ENCODE data around the gene MPO.

Gene MPO

DNA sequence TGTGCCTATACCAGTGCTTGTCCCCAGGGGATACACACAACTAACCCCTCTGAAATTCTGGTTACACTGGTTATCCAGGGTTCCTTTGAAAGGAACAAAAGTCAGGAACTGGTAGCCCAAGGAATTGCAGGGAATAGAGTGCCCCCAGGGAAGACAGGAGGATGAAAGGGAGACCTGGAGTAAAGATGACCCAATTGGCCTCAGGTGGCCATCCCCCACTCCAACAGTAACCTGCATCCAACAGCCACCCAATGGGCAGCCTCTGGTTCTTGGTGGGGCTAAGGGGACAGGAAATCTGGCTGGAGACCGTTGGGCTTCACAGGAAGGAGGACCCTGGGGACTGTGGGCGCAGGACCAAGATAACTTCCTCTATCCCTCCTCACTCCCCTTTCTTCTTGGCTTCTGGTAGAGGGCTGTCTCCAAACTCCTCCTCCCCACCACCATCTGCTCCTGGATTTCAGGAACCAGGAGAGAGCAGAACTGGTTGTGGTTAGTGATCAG lies 826 bp upstream of the MPO start:
- no peak overlapping the region for H3K4me3 ChIP-seq (ENCODE audit: low read depth, low read length)
- TF ChIP-seq, protein P1, sequence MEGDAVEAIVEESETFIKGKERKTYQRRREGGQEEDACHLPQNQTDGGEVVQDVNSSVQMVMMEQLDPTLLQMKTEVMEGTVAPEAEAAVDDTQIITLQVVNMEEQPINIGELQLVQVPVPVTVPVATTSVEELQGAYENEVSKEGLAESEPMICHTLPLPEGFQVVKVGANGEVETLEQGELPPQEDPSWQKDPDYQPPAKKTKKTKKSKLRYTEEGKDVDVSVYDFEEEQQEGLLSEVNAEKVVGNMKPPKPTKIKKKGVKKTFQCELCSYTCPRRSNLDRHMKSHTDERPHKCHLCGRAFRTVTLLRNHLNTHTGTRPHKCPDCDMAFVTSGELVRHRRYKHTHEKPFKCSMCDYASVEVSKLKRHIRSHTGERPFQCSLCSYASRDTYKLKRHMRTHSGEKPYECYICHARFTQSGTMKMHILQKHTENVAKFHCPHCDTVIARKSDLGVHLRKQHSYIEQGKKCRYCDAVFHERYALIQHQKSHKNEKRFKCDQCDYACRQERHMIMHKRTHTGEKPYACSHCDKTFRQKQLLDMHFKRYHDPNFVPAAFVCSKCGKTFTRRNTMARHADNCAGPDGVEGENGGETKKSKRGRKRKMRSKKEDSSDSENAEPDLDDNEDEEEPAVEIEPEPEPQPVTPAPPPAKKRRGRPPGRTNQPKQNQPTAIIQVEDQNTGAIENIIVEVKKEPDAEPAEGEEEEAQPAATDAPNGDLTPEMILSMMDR (IDR thresholded peaks at IDR 0.05; ENCODE audit: low read depth, low read length), result no peak

DNA sequence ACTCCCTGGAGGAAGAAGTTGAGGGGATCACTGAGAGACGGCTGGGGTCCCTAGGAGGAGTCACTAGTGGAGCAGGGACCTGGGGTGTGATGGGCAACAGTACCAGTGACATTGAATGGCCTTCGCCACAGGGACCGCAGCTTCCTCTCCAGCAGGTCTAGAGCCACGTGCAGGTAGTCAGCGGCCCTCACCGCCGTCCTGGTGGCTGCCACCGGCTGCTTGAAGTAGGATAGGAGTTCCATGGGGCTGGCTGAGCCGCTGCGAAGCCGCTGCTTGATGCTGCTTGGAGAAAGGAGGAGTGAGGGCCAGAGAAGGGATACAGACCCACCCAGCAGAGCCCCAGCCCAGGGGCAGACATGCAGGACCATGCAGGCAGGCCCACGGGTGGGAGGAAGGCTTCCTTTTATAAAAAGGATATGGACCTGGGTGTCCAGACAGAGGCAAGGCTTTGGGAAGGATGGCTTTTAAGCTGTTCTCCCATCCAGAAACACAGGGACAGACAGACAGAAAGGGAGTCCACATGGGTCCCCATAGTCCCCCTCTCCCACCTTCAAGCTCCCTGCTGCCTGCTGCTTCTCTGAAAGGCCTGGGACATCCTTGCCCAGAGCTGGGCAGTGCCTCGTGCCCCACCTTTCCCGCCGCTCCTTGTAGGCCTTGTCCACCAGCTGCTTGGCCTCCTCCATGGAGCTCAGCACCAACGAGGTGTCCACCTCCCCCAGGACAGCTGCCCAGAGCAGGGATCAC lies 827 bp downstream of the MPO start:
- TF ChIP-seq, protein P1 (IDR thresholded peaks at IDR 0.05; ENCODE audit: low read depth, low read length), result no peak
- no peak overlapping the region for H3K4me3 ChIP-seq (ENCODE audit: low read depth, low read length)

DNA sequence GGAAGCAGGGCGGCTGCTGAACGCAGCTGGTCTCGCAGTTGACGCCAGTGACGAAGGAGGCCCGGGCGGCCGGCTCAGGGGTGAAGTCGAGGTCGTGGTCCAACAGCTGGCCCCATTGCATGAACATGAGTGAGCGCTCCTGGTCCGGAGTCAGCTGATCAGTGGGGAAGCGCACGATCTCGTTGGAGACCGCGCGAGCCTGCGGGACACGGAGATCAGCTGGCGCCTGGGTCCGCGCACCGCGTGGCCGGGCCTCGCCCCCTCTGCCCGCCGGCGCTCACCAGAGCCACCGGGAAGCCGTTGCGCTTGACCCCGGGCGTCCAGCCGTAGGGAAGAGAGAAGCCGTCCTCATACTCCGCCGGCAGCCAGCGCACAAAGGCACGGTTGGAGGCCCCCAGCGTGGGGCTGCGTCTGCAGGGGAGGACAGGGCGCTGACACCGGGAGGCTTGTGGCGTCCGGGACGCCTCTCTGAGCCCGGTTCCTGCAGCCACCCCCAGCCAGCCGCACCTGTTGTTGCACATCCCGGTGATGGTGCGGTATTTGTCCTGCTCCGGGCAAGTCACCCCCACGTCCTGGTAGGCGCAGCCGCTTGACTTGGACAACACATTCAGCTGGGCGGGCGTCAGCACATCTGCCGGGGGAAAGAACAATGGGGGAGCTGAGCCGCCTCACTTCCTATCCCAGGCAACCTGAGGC lies 1.6 kb downstream of the MPO start:
- TF ChIP-seq, protein P1 (IDR thresholded peaks at IDR 0.05; ENCODE audit: low read depth, low read length), result no peak
- H3K4me3 ChIP-seq (ENCODE audit: low read depth, low read length), result no peak overlapping the region

DNA sequence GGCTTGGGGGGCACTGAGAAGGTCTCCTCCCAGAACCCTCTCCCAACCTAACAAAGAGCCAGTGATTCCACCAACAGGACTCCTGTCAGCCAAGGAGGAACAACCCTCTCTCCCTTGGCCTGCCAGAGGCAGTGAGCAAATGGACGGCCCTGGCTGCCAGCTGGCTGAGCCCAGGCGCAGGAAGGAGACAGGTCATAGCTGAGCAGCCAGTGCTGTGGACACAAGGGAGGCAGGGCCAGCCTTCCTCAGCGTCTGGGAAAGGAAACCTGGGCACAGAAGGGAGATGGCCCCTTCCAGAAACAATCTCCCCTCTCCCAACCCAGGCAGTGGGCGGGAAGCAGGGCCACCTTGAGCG lies 2.1 kb downstream of the MPO start:
- TF ChIP-seq, protein P1 (IDR thresholded peaks at IDR 0.05; ENCODE audit: low read depth, low read length), result no peak

DNA sequence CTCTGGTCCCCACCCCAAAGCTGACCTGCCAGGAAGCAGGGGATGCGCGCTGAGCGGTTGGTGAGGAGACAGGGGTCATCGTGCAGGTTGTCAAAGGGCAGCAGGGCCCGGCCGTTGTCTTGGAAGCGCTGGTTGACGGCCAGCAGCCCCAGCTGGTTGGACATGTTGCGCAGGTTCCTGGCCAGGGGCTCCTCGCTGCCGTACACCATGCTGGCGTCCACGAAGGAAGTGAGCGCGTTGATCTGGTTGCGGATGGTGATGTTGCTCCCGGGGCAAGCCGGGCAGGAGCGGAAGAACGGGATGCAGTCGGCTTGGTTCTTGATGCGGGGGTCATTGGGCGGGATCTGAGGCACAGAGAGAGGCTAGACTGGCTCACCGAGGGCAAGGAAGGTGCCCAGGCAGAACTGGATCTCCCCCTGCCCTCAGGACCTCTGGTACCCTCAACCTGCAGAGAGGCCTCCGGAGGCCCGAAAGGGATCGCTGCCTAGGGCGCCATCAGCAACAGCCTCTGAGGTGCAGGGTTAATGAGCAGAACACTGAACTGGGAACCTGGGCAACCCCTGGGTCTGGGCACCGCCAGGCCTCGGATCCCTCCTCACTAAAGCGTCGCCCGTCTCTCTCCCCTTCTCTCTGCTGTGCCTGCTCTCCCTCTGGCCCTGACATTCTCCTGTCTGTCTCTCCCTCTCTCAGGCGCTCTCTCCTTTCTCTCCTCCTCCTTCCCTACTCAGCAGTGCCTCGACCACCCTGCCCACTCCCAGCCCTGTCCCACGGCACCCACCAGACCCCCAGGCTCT lies 2.7 kb downstream of the MPO start:
- TF ChIP-seq, protein P1 (IDR thresholded peaks at IDR 0.05; ENCODE audit: low read depth, low read length), result no peak

More for the DNA sequence above, 2.1 kb downstream of the MPO start:
- H3K4me3 ChIP-seq (ENCODE audit: low read depth, low read length), result no peak overlapping the region

DNA sequence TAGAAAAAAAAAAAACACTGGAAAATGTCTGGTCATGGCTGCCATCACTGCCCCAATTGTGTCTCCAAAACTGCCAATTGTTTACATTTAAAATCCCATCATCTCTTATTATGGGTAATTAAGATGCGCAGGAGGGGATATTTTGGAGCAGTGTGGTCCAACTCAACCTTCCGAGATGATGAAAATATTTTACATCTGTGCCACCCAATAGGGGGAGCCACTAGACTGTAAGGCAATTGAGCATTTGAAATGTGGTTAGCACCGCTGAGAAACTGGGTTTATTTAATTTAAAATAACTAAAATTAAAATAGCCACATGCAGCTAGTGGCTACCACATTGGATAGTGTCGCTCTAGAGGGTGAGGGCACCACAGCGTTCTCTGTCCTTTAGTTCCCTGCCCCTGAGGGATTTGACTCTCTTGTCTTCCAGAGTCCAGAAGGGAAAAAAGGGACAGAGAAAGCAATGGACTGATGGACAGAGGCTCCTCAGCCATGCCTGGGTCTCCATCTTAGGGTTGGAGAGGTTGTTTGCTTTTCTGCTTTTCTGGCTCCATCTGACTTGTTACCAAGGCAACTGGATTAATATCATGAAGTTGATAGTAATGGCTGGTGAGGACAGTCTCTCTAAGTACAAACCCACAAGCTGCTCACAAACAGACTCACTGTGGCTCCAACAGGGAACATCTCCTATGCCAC lies 3.5 kb downstream of the MPO start:
- TF ChIP-seq, protein P1 (IDR thresholded peaks at IDR 0.05; ENCODE audit: low read depth, low read length), result 0 out of 2 replicates have a peak, but pooled peaks have one; percentile 25
- no peak overlapping the region for H3K4me3 ChIP-seq (ENCODE audit: low read depth, low read length)

More for the DNA sequence above, 2.7 kb downstream of the MPO start:
- H3K4me3 ChIP-seq (ENCODE audit: low read depth, low read length), result no peak overlapping the region

Data from WI38 (cell line).